Right ventricle myocardium inferior (tissue), 1 donor: ENCODE results near the gene RPS6KA2. TPM values are rescaled to one million over a fixed set of nuclear protein-coding genes. Genes with fewer than 3 reads are reported as not detected.

Source experiments
- ATAC-seq: fragments of 200-7000 bp; cut with Tn5 transposase; one replicate; pipeline ENCODE4 v1.9.1; 2020; ENCODE audit warnings: mild to moderate bottlenecking, moderate library complexity
- DNase-seq: peaks from one replicate; pipeline ENCODE4 v3.0.0; 2021; ENCODE audit errors: missing footprints
- intact Hi-C: fragments of 100-400 bp; cut with DNase I; formaldehyde crosslinking; loops from one replicate; pipeline ENCODE4 v1.11.0; 2022
- total RNA-seq: library from RNA; stranded (reverse); fragmentation: NEBNext Ultra II Directional; extraction: Animal tissue kit (Norgen Biotek cat#: 25700); gene quantifications from one replicate; pipeline ENCODE4 v1.2.1, GENCODE V29; 2021
- donor health status: DM: no; HTN: yes; CAD: no; lungs with severe emphysema.

The RPS6KA2 gene
- total RNA-seq, 1 donor from 2014 or later: 55.5 TPM

DNA sequence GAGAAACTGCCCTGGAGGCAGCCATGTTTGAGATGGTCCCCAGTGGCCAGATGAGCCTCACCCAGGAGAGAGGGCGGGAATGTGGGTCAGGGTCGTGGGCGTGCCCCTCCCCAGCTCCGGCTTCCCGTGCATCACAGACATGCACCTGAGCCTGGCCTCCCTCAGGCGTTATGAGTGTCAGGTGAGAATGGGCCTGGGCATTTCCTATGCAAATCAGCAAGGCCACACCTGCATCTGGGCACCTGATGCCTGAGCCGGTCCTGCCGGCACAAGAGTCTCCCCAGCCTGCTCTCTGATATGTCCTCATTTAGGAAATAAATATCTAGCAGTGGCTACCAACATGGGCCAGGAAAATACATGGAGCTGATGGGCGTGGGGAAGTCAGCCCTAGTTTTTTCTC lies 123.0 kb downstream of the RPS6KA2 start:
- ATAC-seq (no peak), DNase-seq (peak; percentile 46)
- intact Hi-C loops: no loop called here

- ATAC-seq (no peak), DNase-seq (peak; percentile 66)
- intact Hi-C loops: no loop called here
Observed at GRCh38 chr6:166503167-166503744, 123.8 kb downstream of the RPS6KA2 start.

DNA sequence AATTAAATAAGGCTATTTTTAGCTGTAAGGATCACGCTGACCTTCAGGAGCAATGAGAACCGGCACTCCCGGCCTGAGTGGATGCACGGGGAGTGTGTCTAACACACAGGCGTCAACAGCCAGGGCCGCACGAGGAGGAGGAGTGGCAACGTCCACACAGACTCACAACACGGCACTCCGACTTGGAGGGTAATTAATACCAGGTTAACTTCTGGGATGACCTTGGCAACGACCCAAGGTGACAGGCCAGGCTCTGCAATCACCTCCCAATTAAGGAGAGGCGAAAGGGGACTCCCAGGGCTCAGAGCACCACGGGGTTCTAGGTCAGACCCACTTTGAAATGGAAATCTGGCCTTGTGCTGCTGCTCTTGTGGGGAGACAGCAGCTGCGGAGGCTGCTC lies 124.6 kb downstream of the RPS6KA2 start:
- intact Hi-C loops: no loop called here
- DNase-seq: peak; percentile 67
- ATAC-seq: peak; percentile 68

DNA sequence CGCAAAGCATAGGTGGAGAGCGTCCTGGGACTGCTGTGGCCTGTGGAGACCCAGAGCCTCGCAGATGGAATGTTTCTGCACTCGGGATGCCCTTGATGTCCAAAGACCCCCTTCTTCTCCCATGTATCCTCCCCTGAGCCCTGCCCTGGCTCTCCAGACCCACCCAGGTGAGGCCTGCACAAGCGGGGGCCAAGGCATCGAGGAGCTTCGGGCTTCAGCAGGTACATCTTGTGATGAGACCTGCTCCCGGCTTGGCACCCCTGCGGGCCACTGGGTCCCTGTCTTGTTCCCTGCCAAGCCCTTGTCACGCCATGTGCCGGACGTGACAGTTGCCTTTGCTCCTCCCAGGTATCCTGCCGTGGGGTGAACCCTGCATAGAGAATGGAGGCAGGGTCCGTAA lies 125.8 kb downstream of the RPS6KA2 start:
- ATAC-seq (no peak), DNase-seq (peak; percentile 50)
- intact Hi-C loops: no loop called here

DNA sequence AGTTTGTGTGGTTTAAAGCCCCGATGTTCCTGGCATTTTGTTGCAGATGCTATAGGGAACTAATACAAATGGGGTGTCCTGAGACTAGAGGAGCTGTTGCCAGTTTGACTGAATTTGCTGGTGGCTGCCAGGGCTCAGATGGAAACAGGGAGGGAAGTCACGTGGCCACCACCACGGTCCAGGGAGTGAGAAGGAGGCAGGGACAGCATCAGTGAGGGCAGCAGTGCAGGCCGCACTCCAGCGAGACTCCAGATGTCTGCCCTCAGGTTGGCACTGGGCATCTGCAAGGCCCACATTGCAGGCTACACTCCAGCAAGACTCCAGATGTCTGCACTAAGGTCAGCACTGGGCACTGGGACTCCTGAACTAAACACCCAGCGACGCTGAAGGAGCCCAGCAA lies 126.8 kb downstream of the RPS6KA2 start:
- DNase-seq: peak; percentile 37
- intact Hi-C loops: no loop called here
- no peak for ATAC-seq

DNA sequence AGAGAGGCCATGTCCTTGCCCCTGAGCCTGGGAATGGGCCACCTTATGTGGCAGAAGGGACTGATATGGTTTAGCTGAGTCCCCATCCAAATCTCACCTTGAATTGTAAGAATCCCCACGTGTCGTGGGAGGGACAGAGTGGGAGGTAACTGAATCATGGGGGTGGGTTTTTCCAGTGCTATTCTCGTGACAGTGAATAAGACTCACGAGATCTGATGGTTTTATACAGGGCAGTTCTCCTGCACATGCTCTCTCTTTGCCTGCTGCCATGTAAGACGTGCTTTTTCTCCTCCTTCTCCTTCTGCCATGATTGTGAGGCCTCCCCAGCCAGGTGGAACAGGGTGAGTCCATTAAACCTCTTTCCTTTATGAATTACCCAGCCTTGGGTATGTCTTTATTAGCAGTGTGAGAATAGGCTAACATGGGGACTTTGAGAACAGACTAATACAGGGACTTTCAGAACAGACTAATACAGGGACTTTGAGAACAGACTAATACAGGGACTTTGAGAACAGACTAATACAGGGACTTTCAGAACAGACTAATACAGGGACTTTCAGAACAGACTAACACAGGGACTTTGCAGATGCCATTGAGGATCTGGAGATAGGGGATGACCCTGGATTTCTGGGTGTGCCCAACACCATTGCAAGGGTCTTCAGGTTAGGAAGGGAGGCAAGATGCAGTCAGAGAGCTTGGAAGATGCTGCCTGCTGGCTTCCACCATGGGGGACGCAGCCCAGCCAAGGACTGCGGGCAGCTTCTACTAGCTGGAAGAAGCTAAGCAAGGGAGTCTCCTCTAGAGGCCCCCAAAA lies 127.5 kb downstream of the RPS6KA2 start:
- DNase-seq: no peak
- ATAC-seq: no peak
- intact Hi-C loops: no loop called here

DNA sequence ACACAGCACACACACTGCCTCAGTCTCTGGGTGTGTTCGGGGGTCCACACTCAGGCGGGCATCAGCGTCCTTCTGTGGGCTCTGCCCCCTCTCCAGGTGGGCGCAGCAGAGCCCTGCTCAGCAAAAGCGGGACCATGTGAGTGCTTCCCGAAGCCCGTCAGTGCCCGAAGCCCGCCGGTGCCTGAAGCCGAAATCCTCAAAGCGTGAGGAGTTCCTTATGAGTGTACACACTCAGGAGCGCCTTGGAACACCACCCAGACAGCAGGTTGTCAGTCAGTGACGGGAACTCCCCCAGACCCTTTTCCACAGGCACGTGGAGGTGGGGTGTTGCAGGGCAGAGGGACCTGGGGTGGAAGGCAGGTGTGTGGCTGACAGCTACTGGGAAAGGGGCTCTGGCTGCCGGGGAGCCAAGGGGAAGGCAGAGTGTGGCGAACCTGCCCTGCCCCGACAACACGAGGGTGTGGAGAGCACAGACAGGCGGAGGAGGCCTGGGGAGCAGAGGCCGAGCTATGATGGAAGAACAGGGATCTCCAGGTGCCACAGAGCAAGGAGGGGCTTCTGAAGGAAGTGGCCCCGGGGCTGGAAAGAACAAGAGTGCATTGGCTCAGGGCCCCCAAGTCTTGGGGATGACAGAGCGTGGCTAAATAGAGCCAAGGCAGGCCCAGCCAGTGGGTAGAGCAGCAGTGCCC lies 128.2 kb downstream of the RPS6KA2 start:
- peak; percentile 62 for DNase-seq
- ATAC-seq: no peak
- intact Hi-C loops: no loop called here

DNA sequence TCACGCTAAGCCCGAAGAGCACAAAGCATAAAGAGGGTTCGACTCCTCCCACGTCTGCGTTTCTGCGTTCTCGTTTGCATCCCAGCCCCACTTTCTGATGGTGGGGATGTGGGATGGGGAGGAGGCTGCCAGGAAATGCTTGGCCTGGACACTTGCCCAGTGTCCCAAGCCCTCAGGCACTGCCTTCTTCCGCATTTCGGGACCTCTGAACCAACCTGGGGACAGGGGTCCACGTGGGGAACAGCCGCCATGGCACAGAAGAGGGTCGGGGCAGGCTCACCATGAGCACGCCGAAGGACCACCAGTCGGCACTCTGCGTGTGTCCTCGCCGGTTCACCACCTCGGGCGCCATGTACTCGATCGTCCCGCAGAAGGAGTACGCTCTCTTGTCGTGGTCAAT lies 128.8 kb downstream of the RPS6KA2 start:
- no peak for ATAC-seq
- intact Hi-C loops: no loop called here

GRCh38 chr6:166497087-166497899 lies 129.8 kb downstream of the RPS6KA2 start:
- intact Hi-C loops: no loop called here
- ATAC-seq: no peak
- peak; percentile 27 for DNase-seq

More for the DNA sequence above, 128.8 kb downstream of the RPS6KA2 start:
- DNase-seq: peak; percentile 30

- intact Hi-C loops: no loop called here
- DNase-seq: peak; percentile 23
- no peak for ATAC-seq
Observed at GRCh38 chr6:166496460-166496859, 130.6 kb downstream of the RPS6KA2 start.

- no peak for ATAC-seq
- intact Hi-C loops: no loop called here
- peak; percentile 32 for DNase-seq
Observed at GRCh38 chr6:166495487-166496314, 131.3 kb downstream of the RPS6KA2 start.

- peak; percentile 53 for DNase-seq
- no peak for ATAC-seq
- intact Hi-C loops: no loop called here
Observed at GRCh38 chr6:166494757-166495486, 132.1 kb downstream of the RPS6KA2 start.

- no peak for DNase-seq
- ATAC-seq: no peak
- intact Hi-C loops: no loop called here
Observed at GRCh38 chr6:166494101-166494441, 133.0 kb downstream of the RPS6KA2 start.

DNA sequence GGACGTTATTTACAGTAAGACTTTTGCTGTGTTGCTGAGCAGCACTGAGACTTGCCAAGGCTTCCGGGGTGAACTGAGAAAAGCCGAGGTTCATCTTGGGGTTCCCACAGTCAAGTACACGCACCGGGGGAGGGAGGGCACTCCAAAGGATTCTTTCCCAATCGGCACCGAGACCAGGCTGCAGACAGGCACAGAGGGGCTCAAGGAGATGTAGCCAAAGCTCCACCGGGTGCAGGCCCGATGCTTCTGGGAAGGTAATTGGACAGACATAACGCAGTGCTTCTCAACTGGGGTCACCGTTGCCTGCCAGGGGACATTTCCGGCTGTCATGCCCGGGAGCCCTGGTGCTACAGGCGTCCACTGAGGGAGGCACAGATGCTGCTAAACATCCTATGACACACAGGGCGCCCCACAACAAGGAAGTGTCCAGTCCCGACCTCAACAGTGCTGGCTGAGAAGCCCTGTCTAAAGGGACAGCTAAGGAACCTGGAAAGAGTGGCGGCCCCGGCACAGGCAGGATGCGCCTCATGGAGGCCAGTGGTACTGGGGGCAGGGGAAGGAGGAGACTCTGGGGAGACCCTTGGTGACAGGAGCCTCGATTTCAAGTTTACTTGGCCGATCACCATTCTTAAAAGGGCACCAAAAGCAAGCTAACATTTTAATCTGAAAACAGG lies 133.5 kb downstream of the RPS6KA2 start:
- DNase-seq: peak; percentile 55
- no peak for ATAC-seq
- intact Hi-C loops: no loop called here

DNA sequence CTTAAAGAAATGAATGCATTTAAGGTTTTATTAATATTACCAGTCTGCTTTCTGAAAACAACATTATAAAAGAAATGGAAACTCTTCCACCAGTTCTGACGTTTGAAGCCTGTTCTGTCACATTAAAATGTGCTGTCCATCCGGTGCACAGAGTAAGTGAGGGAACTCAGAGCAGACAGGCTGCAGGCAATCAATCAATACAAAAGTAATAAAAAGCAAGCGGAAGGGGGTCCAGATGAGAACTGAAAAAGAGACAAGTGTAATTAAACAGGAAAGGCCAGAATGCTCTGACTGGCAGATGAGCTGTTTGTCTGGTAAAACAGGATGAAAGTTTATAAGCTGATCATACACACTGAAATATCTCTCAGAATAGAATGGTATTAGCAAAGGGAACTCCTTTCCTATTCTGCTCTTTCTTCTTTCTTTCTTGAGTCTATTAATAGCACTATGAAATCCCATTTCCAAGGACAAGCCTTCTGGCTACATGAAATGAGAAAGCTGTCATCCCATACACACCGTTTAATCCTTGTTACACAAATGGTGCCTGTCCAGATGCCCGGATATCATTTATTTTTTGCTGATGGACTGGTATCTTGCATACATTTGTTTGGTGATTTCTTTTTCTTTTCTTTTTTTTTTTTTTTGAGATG lies 134.8 kb downstream of the RPS6KA2 start:
- intact Hi-C loops: no loop called here
- no peak for ATAC-seq
- DNase-seq: no peak

- ATAC-seq: peak; percentile 67
- intact Hi-C loops: no loop called here
- DNase-seq: peak; percentile 30
Observed at GRCh38 chr6:166490671-166491500, 136.2 kb downstream of the RPS6KA2 start.
